ENCODE data around the gene PLIN4. TPM values are rescaled to one million over a fixed set of nuclear protein-coding genes. Genes with fewer than 3 reads are reported as not detected.

PLIN4 gene
- total RNA-seq, 1 donor: 0.43 TPM

- no peak for TF ChIP-seq CTCF (IDR thresholded peaks at IDR 0.05; ENCODE audit: insufficient read depth, low read depth, low read length)
- no peak overlapping the region for H3K4me3 ChIP-seq (ENCODE audit: low read depth, low read length)
- no peak for DNase-seq (ENCODE audit: low read depth)
These were observed 19.8 kb upstream of the PLIN4 start for GRCh38 chr19:4537953-4538600.

GRCh38 chr19:4536798-4537197, 18.5 kb upstream of the PLIN4 start:
- no peak for TF ChIP-seq CTCF (IDR thresholded peaks at IDR 0.05; ENCODE audit: insufficient read depth, low read depth, low read length)
- no peak overlapping the region for H3K4me3 ChIP-seq (ENCODE audit: low read depth, low read length)
- DNase-seq (ENCODE audit: low read depth): no peak

- no peak for TF ChIP-seq CTCF (IDR thresholded peaks at IDR 0.05; ENCODE audit: insufficient read depth, low read depth, low read length)
- DNase-seq (ENCODE audit: low read depth): peak; percentile 31
- H3K4me3 ChIP-seq (ENCODE audit: low read depth, low read length): peak within 1 kb of the TSS; percentile 27
These were observed 16.8 kb upstream of the PLIN4 start, which contains the start of gene PLIN5 for GRCh38 chr19:4534836-4535658. TSS of gene PLIN5 (minus strand) at chr19:4535224. CDS start at chr19:4534074, 1,150 bp downstream.

DNA sequence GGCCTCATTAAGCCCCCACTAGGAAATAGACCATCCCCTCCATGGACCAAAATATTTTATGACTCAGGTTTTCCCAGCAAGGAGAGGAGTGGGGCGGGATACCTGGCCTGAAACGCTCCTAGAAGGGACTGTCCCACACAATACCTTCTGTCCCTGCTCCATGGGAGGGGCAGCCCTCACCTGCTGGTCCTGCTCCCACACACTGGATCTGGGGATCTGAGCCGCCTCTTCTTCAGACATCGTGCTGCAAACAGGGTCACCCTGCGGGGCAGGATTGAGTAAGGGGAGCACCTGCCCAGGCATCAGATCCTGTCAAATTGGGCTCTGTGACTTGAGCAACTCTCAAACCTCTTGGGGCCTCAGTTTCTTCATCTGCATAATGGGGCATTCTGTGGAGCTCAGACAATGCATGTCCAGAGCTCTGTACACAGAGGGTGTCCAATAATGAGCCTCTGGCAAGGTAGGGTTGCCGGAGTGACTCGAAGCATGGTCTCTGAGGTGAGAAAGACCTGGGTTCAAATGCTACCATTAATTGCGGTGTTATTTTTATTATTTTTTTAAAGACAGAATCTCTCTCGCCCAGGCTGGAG, 15.6 kb upstream of the PLIN4 start:
- H3K4me3 ChIP-seq (ENCODE audit: low read depth, low read length): no peak overlapping the region
- TF ChIP-seq CTCF (IDR thresholded peaks at IDR 0.05; ENCODE audit: insufficient read depth, low read depth, low read length): no peak
- no peak for DNase-seq (ENCODE audit: low read depth)

DNA sequence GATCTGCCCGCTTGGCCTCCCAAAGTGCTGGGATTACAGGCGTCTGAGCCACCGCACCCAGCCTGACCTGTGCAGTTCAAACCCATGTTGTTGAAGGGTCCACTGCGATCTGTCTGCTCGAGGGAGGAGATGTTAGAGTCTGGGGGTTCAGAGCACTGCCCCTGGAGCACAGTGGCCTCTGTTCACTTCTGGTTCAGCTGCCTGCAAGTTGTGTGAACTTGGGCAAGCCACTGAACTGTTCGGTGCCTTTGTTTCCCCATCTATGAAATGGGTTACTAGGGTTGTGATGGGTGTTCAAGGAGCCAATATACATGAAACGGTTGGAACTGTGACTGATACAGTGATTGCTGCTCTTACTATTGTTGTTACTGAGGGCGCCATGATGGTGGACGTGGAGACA, 15.0 kb upstream of the PLIN4 start:
- H3K4me3 ChIP-seq (ENCODE audit: low read depth, low read length): no peak overlapping the region
- DNase-seq (ENCODE audit: low read depth): no peak
- TF ChIP-seq CTCF (IDR thresholded peaks at IDR 0.05; ENCODE audit: insufficient read depth, low read depth, low read length): no peak

- no peak for DNase-seq (ENCODE audit: low read depth)
- H3K4me3 ChIP-seq (ENCODE audit: low read depth, low read length): no peak overlapping the region
- TF ChIP-seq CTCF (IDR thresholded peaks at IDR 0.05; ENCODE audit: insufficient read depth, low read depth, low read length): no peak
These were observed 13.4 kb upstream of the PLIN4 start for GRCh38 chr19:4531562-4532165.

All from fibroblast of villous mesenchyme (primary cell).